HepG2 (cell line): ENCODE results near the gene TAF6. TPM values are rescaled to one million over a fixed set of nuclear protein-coding genes. Genes with fewer than 3 reads are reported as not detected.

Experiments
- BRD4 ChIP-seq: sonication (generic); formaldehyde crosslinking; IDR thresholded peaks from 2 replicates; pipeline ENCODE4 v1.4.0; 2020; ENCODE audit warnings: missing genetic modification reagents
- CSRNP2 ChIP-seq: sonication (generic); formaldehyde crosslinking; conservative IDR thresholded peaks from 2 replicates; pipeline ENCODE4 v1.8.0; 2022; ENCODE audit warnings: low read depth, missing genetic modification reagents
- DBP ChIP-seq: sonication (generic); formaldehyde crosslinking; IDR thresholded peaks from 2 replicates; pipeline ENCODE4 v1.4.0; 2020; ENCODE audit warnings: missing genetic modification reagents; ENCODE audit errors: not compliant biosample characterization
- FIP1L1 ChIP-seq: fragments of 200-400 bp; formaldehyde crosslinking; IDR thresholded peaks from 2 replicates; pipeline ENCODE4 v1.6.1; 2018; ENCODE audit warnings: low read depth, mild to moderate bottlenecking, low read length, moderate library complexity, borderline replicate concordance; ENCODE audit not compliant: insufficient read depth
- KLF15 ChIP-seq: sonication (generic); formaldehyde crosslinking; IDR thresholded peaks from 2 replicates; pipeline ENCODE4 v1.8.1; 2023; ENCODE audit warnings: borderline replicate concordance, mild to moderate bottlenecking, inconsistent platforms, missing genetic modification reagents, mixed read lengths
- KMT2B ChIP-seq: IDR thresholded peaks from 2 replicates; pipeline ENCODE4 v1.6.1; 2016; ENCODE audit warnings: missing genetic modification reagents, missing compliant biosample characterization
- MIXL1 ChIP-seq: IDR thresholded peaks from 2 replicates; pipeline ENCODE4 v1.6.1; 2016
- NFKB2 ChIP-seq: sonication (generic); formaldehyde crosslinking; IDR thresholded peaks from 2 replicates; pipeline ENCODE4 v1.4.0; 2020; ENCODE audit warnings: missing genetic modification reagents, borderline replicate concordance
- NRL ChIP-seq: sonication (generic); formaldehyde crosslinking; IDR thresholded peaks from 2 replicates; pipeline ENCODE4 v1.5.0; 2020; ENCODE audit warnings: missing genetic modification reagents, mild to moderate bottlenecking, moderate library complexity, borderline replicate concordance
- POLR2AphosphoS2 ChIP-seq: IDR thresholded peaks from 2 replicates; pipeline ENCODE4 v1.6.1; 2011; ENCODE audit warnings: low read depth, low read length, improper control_type of control experiment
- RFXAP ChIP-seq: sonication (generic); formaldehyde crosslinking; IDR thresholded peaks from 2 replicates; pipeline ENCODE4 v1.4.0; 2020; ENCODE audit warnings: missing genetic modification reagents, borderline replicate concordance
- SAFB2 ChIP-seq: sonication (generic); formaldehyde crosslinking; IDR thresholded peaks from 2 replicates; pipeline ENCODE4 v1.5.1; 2020; ENCODE audit warnings: missing genetic modification reagents, low read depth, mild to moderate bottlenecking, borderline replicate concordance
- SAP130 ChIP-seq: IDR thresholded peaks from 2 replicates; pipeline ENCODE4 v1.6.1; 2016; ENCODE audit warnings: low read depth
- SMC3 ChIP-seq: IDR thresholded peaks from 2 replicates; pipeline ENCODE4 v1.6.1; 2011; ENCODE audit warnings: low read length, improper control_type of control experiment
- SSRP1 ChIP-seq: IDR thresholded peaks from 2 replicates; pipeline ENCODE4 v1.6.1; 2016; ENCODE audit warnings: control low read depth
- THAP11 ChIP-seq: IDR thresholded peaks from 2 replicates; pipeline ENCODE4 v1.6.1; 2016; ENCODE audit warnings: missing biosample characterization, missing genetic modification reagents
- ZBED4 ChIP-seq: sonication (generic); formaldehyde crosslinking; IDR thresholded peaks from 2 replicates; pipeline ENCODE4 v1.4.0; 2020; ENCODE audit warnings: missing genetic modification reagents, borderline replicate concordance
- ZBTB20 ChIP-seq: sonication (generic); formaldehyde crosslinking; IDR thresholded peaks from 2 replicates; pipeline ENCODE4 v1.8.1; 2023; ENCODE audit warnings: missing genetic modification reagents, low read depth, mild to moderate bottlenecking, borderline replicate concordance
- ZMAT3 ChIP-seq: sonication (generic); formaldehyde crosslinking; conservative IDR thresholded peaks from 2 replicates; pipeline ENCODE4 v1.7.0; 2021; ENCODE audit warnings: missing genetic modification reagents
- ZNF136 ChIP-seq: sonication (generic); formaldehyde crosslinking; IDR thresholded peaks from 2 replicates; pipeline ENCODE4 v1.8.1; 2022; ENCODE audit warnings: low read depth, mild to moderate bottlenecking, moderate library complexity, missing genetic modification reagents
- ZNF784 ChIP-seq: sonication (generic); formaldehyde crosslinking; IDR thresholded peaks from 2 replicates; pipeline ENCODE4 v1.5.1; 2020; ENCODE audit warnings: missing genetic modification reagents, mild to moderate bottlenecking, borderline replicate concordance
- ZNF878 ChIP-seq: sonication (generic); formaldehyde crosslinking; IDR thresholded peaks from 2 replicates; pipeline ENCODE4 v1.8.1; 2023; ENCODE audit warnings: mild to moderate bottlenecking, missing genetic modification reagents, moderate library complexity
- polyA plus RNA-seq, 8 experiments: library from polyadenylated mRNA; depleted of rRNA in 3 of 8; stranded (reverse) in 7 of 8; unstranded in 1 of 8; fragments of >200 nt; fragmentation: Illumina TruSeq in 4 of 8; extraction: Trizol in 4 of 8; gene quantifications; 2 replicates each; pipeline versions ENCODE4 v1.2.1 to v1.2.3, GENCODE V29; 2011 to 2016; ENCODE audit warnings: low read depth in 4 of 8, missing spikeins in 1 of 8, mixed read lengths in 1 of 8; ENCODE audit not compliant: insufficient read depth in 1 of 8
- total RNA-seq, 5 experiments: library from RNA; depleted of rRNA; stranded (reverse); fragments of >200 nt; fragmentation: Illumina TruSeq; extraction: Trizol; gene quantifications; 2 replicates each; pipeline ENCODE4 v1.2.3, GENCODE V29; 2016; ENCODE audit warnings: low read depth in 1 of 5

TAF6 gene
- total and polyA plus RNA-seq, 2 of the 13 experiments (the other 11 are each of a cell fraction or from before 2014, with no cell fraction given) = 12.9 to 18.8 TPM

GRCh38 chr7:100126931-100127865, 8.0 kb upstream of the TAF6 start, which contains the start of gene MBLAC1 (continued):
- TF ChIP-seq ZBED4 (CRISPR knock-in tag) = no peak
- peak; percentile 32; the same call in 1 of the 2 replicates for TF ChIP-seq RFXAP (CRISPR knock-in tag)
- peak; percentile 55 for TF ChIP-seq THAP11 (CRISPR knock-in tag)
- no peak for TF ChIP-seq NRL
- no peak for TF ChIP-seq SAFB2 (CRISPR knock-in tag)
- no peak for TF ChIP-seq ZNF136 (CRISPR knock-in tag)
- TF ChIP-seq KLF15 (CRISPR knock-in tag) = no peak
- no peak for TF ChIP-seq DBP
- TF ChIP-seq SMC3 = no peak
- TF ChIP-seq SSRP1 (CRISPR knock-in tag) = no peak
- TF ChIP-seq NFKB2 (CRISPR knock-in tag) = no peak
- no peak for TF ChIP-seq CSRNP2 (CRISPR knock-in tag)
- no peak; the same call in 1 of the 2 replicates for TF ChIP-seq ZBTB20
- TF ChIP-seq ZNF878 = no peak
- TF ChIP-seq ZMAT3 = 0 out of 2 replicates have a peak, but pooled peaks have one; percentile 15
- peak; percentile 80 for TF ChIP-seq KMT2B (CRISPR knock-in tag)
- TF ChIP-seq ZNF784 (CRISPR knock-in tag) = 0 out of 2 replicates have a peak, but pooled peaks have one; percentile 16
- 0 out of 2 replicates have a peak, but pooled peaks have one; percentile 41 for TF ChIP-seq POLR2AphosphoS2
- TF ChIP-seq BRD4 = peak; percentile 61
- 0 out of 2 replicates have a peak, but pooled peaks have one; percentile 30 for TF ChIP-seq MIXL1 (CRISPR knock-in tag)
- peak; percentile 77; the same call in 1 of the 2 replicates for TF ChIP-seq SAP130 (CRISPR knock-in tag)
- TF ChIP-seq FIP1L1 = no peak
